ENCODE measurements around the gene KANSL1. TPM values are rescaled to one million over a fixed set of nuclear protein-coding genes. Genes with fewer than 3 reads are reported as not detected.

The KANSL1 gene
- total RNA-seq, 1 donor from 2014 or later = 100 TPM

Small RNA genes within 50 kb of the gene (small RNA-seq; reads per million reads assigned to genes)
- not detected for gene RF00019 (ENCODE audit: low replicate concordance)

Other genes starting within 250 kb of the KANSL1 start
- 1.7 TPM for gene STH, start 194.2 kb downstream of the KANSL1 start, total RNA-seq
- gene LRRC37A, start 101.7 kb upstream of the KANSL1 start, total RNA-seq = 1.2 TPM
- gene ARL17B, start 168.3 kb upstream of the KANSL1 start, total RNA-seq = 15.3 TPM